Dermis microvascular lymphatic vessel endothelial cell (primary cell): Measurements from ENCODE around the gene KRT10. TPM values are rescaled to one million over a fixed set of nuclear protein-coding genes. Genes with fewer than 3 reads are reported as not detected.
"Not testable (repeated sequence)": the region's sequence is repeated elsewhere in the genome, so short reads cannot be mapped to it uniquely, and the experiment has no call there.

Experiments
- DNase-seq, 2 donors: peaks; one replicate each; pipeline versions ENCODE4 v3.0.0 to v3.0.0-alpha.2; 2010; ENCODE audit warnings: low read depth in 2 of 2
- total RNA-seq: library from RNA; depleted of rRNA; stranded (reverse); fragments of >200 nt; gene quantifications from 2 replicates; pipeline ENCODE4 v1.2.1, GENCODE V29; 2014

Gene KRT10
- total RNA-seq, 1 donor from 2014 or later, result 2.3 TPM

- DNase-seq, result no peak
Measured at GRCh38 chr17:40833882-40834281, 11.5 kb upstream of the KRT10 start.

- no peak for DNase-seq
Measured at GRCh38 chr17:40832840-40833239, 10.4 kb upstream of the KRT10 start.

- DNase-seq, result no peak
Measured at GRCh38 chr17:40830085-40830776, 7.8 kb upstream of the KRT10 start.

- peak in 1 of 2 donors; percentile 12 for DNase-seq
Measured at GRCh38 chr17:40828454-40829044, 6.1 kb upstream of the KRT10 start.

- DNase-seq, result no peak
Measured at GRCh38 chr17:40827746-40828453, 5.5 kb upstream of the KRT10 start.

- DNase-seq, result no peak
Measured at GRCh38 chr17:40825599-40825998, 3.2 kb upstream of the KRT10 start.

GRCh38 chr17:40824015-40824832 lies 1.8 kb upstream of the KRT10 start:
- no peak for DNase-seq

- DNase-seq, result no peak
Measured at GRCh38 chr17:40821536-40821935, 878 bp downstream of the KRT10 start.

- DNase-seq, result no peak
Measured at GRCh38 chr17:40820228-40820838, 2.1 kb downstream of the KRT10 start.

GRCh38 chr17:40819528-40820125 lies 2.8 kb downstream of the KRT10 start:
- DNase-seq, result peak in 1 of 2 donors; percentile 39

- DNase-seq, result peak; percentile 50 to 84
Measured at GRCh38 chr17:40818733-40819527, 3.5 kb downstream of the KRT10 start.

- DNase-seq, result no peak
Measured at GRCh38 chr17:40818343-40818732, 4.1 kb downstream of the KRT10 start.

GRCh38 chr17:40817103-40817682 lies 5.2 kb downstream of the KRT10 start:
- no peak for DNase-seq

- no peak for DNase-seq
Measured at GRCh38 chr17:40816569-40816968, 5.8 kb downstream of the KRT10 start.

- DNase-seq, result no peak
Measured at GRCh38 chr17:40815381-40815780, 7.0 kb downstream of the KRT10 start.

- not testable (repeated sequence) for DNase-seq
Measured at GRCh38 chr17:40814657-40815056, 7.8 kb downstream of the KRT10 start.

- peak in 1 of 2 donors; percentile 23 for DNase-seq
Measured at GRCh38 chr17:40813804-40814203, 8.6 kb downstream of the KRT10 start.

- no peak for DNase-seq
Measured at GRCh38 chr17:40812639-40813038, 9.8 kb downstream of the KRT10 start.

- DNase-seq, result peak; percentile 14 to 54
Measured at GRCh38 chr17:40810494-40810893, 11.9 kb downstream of the KRT10 start.
